Non-pigmented ciliary epithelial cell (primary cell): Measurements from ENCODE around the gene MYL6.
"Not testable (repeated sequence)": the region's sequence is repeated elsewhere in the genome, so short reads cannot be mapped to it uniquely, and the experiment has no call there.

Experiments
- DNase-seq: peaks from one replicate; pipeline ENCODE4 v3.0.0-alpha.2; 2010; ENCODE audit warnings: low read depth

Gene MYL6

DNA sequence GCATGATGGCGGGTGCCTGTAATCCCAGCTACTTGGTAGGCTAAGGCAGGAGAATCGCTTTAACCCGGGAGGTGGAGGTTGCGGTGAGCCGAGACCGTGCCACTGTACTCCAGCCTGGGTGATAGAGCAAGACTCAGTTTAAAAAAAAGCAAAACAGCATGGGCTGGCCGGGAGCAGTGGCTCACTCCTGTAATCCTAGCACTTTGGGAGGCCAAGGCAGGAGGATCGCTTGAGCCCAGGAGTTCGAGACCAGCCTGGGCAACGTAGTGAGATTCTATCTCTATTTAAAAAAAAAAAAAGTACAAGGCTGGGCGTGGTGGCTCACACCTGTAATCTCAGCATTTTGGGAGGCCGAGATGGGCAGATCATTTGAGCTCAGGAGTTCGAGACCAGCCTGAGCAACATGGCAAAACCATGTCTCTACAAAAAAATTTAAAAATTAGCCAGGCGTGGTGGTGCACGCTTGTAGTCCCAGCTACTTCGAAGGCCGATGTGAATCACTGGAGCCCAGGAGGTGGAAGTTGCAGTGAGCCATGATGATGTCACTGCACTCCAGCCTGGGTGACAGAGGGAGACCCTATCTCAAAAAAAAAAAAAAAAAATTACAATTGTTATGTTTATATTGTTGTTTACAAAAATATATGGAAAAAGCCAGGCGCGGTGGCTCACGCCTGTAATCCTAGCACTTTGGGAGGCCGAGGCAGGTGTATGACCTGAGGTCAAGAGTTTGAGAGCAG is 1.5 kb upstream of the MYL6 start:
- DNase-seq, result not testable (repeated sequence)

DNA sequence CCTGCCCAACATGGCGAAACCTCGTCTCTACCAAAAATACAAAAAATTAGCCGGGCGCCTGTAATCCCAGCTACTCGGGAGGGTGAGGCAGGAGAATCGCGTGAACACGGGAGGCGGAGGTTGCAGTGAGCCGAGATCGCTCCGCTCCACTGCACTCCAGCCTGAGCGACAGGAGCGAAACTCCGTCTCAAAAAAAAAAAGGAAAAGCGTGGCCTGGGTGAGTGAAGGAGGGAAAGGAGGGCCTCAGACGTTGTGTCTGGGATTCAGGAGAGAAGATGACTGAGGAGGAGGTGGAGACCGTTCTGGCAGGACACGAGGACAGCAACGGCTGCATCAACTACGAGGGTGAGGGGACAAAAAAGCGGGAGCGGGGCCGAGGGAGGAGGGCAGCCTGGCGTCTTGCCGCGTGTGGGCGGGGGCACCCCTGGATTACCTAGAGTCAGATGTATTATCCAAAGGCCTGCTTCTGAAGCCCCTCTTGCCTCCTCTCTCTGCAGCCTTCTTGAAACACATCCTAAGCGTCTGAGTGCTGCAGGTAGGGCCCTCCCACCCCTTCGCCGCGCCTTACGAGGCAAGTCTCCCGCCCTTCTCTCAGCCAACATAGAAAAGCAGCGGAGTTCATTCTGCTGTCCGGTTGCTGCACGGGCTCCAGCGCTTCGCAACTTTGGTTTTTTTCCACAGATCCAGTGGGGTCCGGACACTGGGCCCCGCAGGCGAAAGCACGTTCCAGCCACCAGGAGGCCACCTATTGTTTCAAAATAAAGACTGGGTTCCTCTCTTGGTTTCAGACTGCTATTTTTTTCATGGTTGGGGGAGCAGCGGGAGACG is 744 bp upstream of the MYL6 start:
- peak; percentile 50 for DNase-seq

DNA sequence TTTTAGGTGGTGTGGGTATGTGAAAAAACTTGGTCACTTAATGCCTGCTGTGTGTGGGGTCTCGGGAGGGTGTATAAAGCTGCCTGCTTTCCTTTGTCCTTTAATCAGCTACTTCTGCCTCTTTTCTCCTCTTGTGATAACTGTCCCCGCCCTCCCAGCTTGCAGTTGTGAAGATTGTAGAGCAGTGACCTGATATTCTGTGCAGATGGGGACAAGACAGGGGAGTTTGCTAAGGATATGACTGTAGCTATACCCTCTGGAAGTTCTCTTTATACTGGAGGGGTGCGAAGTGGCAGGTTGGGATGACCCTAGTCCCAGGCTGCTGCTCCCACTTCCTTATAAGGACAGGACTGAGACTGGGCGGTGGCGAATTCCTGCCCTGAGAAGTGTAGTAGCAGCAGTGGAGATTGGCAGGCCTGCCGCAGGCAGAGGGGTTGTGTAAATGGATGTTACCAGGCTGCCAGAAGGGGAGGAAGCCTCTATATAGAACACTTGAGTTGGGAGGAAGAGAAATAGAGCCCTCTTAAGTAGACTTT is 835 bp downstream of the MYL6 start:
- no peak for DNase-seq

DNA sequence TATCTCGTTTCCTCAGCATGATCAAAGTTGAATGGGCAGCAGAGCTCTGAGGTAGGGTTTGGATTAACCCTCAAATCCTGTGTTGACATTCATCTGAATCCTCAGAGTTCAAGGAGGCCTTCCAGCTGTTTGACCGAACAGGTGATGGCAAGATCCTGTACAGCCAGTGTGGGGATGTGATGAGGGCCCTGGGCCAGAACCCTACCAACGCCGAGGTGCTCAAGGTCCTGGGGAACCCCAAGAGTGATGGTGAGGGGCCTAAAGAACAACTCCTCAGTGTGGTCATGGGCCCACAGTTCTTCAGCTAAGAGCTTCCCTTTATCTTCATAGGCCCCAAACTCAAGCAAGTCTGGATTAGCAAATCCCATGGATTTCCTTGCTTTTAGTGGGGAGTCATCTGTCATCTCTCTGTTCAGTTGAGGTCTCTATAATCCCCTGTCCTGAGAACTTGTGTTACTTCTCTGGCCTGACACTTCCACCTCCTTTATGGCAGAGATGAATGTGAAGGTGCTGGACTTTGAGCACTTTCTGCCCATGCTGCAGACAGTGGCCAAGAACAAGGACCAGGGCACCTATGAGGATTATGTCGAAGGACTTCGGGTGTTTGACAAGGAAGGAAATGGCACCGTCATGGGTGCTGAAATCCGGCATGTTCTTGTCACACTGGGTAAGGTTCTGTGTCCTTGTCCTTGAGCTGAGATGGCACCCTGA is 1.5 kb downstream of the MYL6 start:
- DNase-seq, result no peak

DNA sequence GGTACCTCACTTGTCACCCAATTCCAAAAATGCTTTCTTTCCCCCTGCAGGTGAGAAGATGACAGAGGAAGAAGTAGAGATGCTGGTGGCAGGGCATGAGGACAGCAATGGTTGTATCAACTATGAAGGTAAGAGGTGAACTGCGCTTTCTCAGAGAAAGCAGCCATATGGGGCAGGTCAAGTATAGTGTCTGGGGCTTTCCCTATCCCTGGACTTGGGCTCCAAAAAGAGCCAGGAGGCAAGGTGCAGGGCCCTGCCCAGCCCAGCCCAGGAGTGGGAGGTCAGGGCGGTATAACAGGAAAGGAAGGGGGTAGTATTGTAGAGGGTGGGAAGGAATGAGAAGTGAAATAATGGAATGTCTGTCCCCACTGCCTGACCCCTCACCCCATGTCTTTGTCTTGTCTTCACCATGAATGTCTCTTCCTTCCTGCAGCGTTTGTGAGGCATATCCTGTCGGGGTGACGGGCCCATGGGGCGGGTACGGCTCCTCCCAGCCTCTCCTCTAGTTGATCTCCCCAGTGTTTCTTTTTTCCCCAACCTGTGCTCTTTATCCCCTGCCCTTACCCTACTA is 2.1 kb downstream of the MYL6 start:
- no peak for DNase-seq

DNA sequence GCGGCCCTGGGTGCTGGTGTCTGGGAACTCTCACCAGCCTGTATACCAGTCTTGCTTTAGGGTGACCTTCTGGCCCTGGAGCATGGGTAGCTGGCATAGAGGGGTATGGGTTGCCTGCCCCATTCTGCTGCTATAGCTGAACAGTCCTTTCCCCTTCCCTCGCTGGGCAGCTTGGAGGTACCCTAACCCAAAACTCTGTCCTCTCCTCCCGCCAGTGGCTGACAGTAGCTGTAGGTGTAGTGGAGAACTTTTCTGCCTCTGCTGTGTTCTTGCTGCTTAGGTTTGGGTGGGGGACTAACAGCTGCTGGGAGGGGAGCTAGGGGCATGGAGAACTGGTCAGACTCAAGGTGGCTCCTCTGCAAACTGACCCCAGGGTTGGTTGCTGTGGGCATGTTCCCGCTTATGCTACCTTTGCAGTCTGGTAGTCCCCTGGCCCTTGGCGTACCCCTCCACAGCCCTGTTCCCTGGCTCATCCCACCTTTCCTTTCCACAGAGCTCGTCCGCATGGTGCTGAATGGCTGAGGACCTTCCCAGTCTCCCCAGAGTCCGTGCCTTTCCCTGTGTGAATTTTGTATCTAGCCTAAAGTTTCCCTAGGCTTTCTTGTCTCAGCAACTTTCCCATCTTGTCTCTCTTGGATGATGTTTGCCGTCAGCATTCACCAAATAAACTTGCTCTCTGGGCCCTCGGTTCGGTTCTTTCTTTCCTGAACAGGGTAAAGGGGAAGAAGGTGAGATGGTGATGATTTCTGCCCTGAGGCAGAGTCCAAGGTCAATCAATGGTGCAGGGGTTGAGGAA is 2.9 kb downstream of the MYL6 start:
- no peak for DNase-seq

DNA sequence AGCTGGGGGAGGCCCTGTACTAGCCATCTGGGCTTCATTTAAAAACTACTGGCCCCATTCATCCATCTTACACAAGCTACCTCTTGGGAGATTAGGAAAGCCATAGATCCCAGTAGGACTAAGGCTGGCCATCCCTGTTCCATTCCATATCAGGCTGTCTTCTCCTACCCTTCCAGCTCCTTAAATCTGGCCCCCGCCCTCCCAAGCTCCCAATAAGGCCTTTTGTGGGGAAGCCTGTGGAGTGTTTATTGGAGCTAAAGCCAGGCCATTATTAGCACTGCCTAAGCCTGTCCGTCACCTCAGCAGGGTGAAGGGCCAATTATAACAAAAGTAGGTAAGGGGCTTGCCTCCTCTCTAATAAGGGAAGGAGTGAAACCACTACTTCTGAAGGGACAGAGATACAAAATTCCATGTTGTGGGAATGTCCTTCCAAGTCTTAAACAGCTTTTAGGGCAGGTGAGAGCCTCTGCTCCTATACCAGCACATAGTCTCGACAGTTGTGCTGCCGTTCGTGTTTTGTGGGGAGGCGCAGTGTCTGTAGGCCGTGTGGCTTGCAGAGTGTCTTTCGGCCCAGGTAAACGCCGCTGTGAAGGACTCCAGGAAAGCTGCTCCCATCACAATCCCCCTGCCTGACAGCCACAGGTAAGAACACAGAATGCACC is 3.7 kb downstream of the MYL6 start:
- no peak for DNase-seq

DNA sequence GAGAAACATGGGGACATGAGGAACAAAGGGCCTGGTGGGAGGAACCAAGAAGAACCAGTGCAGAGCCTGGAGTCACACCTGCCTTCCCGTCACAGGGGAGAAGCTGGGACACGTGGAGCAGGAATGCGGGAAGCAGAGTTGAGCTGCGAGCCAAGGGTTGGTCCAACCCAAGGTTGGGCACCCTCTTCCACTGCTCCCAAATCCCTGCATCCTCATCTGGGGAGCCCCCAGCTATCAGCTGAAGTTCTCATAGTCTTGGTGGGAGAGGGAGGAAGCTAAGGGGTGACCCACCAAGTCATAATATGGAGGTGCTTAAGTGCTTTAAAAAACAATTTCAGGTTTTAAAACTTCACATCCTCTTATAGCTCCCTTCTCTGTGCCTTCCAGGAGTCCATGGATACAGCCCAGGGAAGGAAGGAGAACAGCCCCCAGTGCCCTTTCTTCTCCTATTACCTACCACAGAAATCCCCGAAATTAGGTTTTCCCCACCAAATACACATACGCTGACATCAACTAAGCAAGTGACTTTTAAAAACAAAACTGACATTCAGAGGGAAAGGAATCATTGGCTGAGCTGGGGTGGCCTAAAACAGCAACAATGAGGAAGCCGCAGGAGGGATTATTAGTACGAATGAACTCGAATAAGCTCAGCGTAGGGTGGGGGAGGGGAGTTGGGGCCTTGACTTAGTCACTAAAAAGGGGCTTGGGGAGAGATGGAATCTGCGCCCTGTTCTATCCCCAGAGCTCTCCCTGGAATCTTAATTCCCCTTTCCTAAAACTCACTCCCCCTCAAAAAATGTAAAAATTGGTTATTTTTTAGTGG is 4.5 kb downstream of the MYL6 start:
- DNase-seq, result no peak

DNA sequence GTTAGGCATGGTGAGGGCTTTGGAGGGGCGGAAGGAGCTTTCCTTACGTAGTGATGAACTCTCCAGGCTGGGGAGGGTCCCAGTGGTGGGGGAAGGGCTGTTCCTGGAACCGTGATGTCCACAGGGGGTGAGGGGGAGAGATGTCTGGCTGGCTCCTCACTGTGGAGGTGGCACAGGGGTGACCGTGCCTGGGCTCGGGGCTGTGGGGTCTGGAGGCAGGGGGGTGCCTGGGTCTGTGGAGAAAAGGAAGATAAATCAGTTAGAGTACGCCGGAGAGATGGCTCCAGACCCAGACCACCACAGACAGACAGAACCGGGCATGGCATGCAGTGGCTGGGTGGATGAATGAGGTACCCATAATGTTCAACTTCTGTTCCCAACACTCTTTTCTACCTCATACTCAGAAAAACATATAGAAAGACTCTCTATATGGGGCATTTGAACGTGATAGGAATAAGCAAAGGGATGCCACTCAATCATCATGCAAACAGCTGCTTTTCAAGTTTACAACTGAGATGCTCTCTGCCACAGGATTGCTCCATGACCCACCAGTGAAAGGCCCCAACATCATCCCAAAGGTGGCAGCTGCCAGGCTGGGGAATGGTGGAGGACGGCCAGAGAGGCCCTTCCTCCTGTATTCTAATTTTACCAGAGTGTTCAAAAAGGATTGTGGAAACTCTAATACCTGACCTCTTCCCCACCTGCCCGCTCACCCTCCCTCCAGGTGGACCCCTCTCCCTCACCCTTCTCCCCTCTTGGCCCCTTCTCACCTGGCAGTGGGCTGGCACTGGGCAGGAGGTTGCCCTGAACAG is 5.6 kb downstream of the MYL6 start:
- DNase-seq, result no peak

DNA sequence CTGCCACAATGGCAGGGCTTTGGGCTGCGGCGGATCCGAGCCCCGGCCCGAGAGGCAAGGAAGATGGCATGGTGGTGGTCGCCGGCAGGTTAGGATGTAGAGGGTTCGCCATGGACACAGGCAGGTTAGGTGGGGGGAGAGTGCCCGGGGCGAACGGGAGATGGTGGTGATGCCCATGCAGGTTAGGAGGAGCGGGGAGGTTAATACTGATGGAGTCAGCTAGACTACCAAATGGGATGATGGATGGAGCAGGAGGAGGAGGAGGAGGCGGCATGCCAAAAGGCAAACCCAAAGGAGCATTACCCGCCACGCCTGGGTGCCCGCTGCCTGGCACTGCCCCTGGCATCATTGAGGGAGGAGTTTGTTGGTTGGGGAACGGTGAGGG is 6.2 kb downstream of the MYL6 start:
- no peak for DNase-seq

DNA sequence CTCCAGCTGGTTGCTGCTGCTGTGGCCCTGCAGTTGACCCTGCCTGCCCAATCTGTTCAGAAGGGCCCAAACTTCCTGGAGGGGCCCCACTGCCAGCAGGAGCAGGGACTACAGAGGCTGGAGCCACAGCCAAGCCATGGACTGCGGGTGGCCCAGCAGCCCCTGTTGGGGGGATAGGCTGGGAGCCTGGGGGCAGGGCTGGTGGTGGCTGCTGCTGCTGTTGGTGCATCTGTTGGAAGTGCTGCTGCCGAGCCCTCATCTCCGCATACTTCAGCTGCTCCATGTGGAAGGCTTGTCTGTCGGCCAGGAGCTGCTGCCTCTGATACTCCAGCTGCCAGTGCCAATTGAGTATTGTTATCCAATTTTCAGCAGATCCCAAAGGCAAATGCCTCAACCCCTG is 7.2 kb downstream of the MYL6 start:
- DNase-seq, result no peak

DNA sequence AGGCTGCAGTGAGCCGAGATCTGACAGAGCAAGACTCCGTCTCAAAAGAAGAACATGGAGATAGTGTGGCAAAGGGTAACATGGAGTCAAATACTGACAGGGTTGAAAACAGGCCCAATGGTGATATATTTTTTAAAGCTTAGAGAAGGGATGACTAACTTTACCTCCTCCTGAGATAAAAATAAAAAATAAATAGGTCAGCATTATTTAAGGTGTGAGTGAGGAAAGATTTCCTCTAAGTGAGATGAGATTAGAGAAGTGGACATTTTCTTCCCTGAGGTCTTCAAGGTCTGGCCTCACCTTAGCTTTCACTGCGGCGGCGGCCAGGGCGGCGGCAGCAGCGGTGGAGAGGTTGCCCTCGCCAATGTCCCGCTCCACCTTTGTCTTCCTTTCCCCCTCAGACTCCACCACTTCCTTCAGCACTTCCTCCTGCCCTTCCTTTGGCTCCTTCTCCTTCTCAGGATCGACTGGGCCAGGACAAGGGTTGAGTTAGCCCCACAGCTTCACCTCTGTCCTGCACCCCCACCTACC is 11.1 kb downstream of the MYL6 start:
- DNase-seq, result no peak

DNA sequence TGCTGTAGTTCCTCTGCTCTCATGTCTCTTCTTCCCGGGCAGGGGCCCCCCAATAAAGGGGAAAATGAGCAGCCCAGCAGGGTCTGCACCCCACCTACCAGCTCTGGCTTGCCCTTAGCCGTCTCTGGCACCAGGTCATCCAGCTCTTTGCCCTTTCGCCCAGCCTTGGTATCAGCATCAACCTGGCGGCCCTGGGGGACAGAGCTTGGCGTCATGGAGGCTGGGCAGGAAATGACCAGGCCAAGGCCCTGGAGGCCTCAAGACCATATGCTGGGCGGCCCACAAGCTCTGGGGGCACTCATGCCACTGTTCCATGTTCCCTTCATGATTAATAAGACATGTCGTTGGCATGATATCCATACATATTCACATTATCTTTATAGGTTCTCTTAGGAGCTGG is 14.7 kb downstream of the MYL6 start:
- DNase-seq, result no peak

DNA sequence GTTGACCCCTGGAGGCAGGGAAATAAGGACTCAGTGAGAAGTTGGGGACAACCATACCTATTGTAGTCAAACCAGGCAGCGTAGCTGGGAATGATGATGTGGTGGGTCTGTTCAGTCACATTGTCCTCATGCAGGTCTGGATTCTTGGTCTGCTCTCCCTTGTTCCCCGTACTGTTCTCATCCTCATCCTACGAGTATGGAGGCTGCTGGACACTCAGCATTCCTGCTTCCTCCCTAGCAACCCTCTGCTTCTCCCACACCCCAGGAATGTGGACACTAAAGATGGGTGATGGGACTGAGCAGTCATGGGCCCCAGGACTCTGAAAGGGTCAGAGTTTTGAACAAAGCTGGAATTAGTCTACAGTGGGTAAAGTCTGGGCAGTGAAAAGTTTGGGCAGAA is 20.2 kb downstream of the MYL6 start:
- DNase-seq, result no peak

DNA sequence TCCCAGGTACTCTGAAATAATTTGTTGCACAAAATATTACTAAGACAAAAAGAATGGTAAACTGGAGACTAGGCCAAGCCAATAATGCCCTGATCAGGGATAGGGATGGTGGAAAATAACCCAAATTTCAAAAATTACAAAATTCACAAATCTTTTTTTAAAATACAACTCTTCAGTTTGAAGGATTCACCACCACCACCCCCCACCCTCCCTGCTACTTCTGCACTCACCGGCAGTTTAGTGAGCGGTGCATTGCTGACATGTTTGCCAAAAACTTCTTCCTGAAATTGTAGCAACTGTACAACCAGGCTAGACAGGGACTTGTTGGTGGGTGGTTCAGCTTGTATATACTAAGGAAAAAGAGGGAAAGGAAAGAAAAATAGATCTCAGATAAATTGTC is 28.8 kb downstream of the MYL6 start:
- no peak for DNase-seq

DNA sequence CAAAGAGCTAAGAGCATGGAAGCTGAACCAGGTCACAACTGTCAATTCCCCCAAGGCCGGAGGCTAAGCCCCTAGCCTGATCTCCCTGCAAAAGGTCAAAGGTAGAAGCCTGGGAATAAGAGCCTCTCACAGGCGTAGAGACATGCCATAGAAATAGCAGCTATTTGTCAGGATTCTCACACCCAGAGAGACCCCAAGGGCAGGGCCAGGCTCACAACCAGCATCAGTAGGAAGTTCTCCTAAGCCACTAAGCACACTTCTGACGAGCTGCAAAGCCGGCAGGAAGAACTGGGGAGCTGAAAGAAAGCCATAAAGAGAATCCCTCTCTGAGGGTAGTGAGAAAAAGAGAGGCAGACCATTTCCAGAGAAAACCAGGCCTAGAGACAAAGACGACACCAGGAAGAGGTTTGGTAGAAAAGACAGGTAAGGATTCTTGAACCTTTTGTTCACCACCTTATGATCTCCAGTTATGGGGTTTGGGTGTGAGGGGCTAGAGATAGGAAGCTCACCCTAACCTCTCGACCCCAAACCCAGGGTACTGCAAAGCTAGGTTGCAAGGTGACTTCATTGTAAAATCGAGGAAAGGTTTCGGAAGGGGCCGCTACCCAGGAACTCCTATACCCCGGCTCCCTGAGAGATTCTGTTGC is 30.1 kb downstream of the MYL6 start:
- DNase-seq, result no peak

DNA sequence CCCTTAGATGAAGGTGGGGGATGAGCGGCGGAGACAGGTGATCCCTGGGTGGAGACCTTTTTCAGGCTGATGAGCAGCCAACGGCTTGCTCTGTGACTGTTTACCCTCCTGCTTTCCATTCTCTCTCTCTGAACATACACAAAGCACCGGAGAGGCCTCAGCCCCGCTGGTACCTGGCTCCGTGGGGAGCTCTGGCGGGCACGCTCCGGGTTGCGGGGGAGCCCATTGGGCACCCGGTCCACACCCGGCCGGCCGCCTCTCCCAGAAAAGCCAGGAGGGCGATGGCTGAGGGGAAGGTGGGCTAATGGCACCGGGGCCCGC is 30.6 kb downstream of the MYL6 start:
- no peak for DNase-seq

DNA sequence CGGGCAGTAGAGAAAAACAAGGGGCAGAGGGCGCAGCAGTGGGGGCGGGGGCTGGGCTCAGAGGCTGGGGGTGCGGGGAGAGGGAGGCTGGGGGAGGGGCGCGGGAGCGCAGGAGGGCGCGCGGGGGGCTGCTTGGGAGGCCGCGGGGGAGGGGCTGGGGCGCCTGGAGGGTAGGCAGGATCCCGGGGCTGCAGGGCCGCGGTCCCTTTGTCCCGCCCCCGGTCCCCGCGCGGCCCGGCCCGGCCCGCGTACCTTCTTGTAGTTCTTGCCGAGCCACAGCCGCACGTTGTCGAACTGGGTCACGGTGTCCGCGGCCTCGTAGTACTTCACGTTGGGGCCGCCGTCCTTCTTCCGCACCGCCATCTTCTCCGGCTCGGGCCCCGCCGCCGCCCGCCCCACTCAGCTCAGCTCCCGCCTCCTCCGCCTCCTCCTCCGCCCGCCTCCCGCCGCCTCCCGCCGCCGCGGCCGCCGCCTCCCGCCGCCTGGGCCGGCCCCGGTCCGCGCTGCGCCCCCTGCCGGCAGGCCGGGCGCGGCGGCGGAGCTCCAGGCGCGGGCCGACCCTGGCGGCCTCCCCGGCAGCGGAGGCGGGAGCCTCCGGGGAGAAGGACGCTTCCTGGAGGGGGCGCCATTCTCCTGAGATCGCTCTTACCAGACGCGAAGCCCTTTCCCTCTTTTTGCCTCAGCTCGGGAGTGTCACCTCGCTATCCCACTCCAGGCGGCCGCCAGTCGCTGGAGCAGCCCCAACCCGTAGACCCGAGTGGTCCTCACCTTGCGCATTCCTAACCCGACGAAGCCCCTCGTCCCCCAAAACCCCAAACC is 31.1 kb downstream of the MYL6 start, which contains the start of gene SMARCC2:
SMARCC2 (minus strand) TSS at position 385 of the 819 bp plus-strand sequence; CDS start at position 363, 22 bp downstream.
- DNase-seq, result peak; percentile 23
